H1 (cell line): ENCODE measurements around the gene NDUFS8.

Experiments
- BCL11A ChIP-seq, 2 experiments: IDR thresholded peaks; one replicate each; pipeline ENCODE4 v1.6.1; 2011; ENCODE audit warnings: low read depth in 2 of 2, low read length in 2 of 2, mild to moderate bottlenecking in 2 of 2
- CEBPB ChIP-seq: IDR thresholded peaks from 2 replicates; pipeline ENCODE4 v1.6.1; 2012; ENCODE audit warnings: low read depth, low read length
- CHD1 ChIP-seq: IDR thresholded peaks from 2 replicates; pipeline ENCODE4 v1.6.1; 2012; ENCODE audit warnings: low read depth, low read length, improper control_type of control experiment
- CTCF ChIP-seq, 3 experiments: IDR thresholded peaks; 1 replicate in 2 of 3; 2 replicates in 1 of 3; pipeline versions ENCODE4 v1.5.1 to v1.6.1; 2011; ENCODE audit warnings: low read length in 3 of 3, mild to moderate bottlenecking in 3 of 3, inconsistent platforms in 2 of 3, low read depth in 1 of 3, moderate library complexity in 1 of 3; ENCODE audit not compliant: insufficient read depth in 1 of 3; ENCODE audit errors: control extremely low read depth in 1 of 3
- EZH2 ChIP-seq: fragments of 200-600 bp; sonication (generic); IDR thresholded peaks from 2 replicates; pipeline ENCODE4 v1.7.1; 2012; ENCODE audit warnings: low read depth, mild to moderate bottlenecking, moderate library complexity, low read length, inconsistent platforms; ENCODE audit not compliant: severe bottlenecking
- FOSL1 ChIP-seq: IDR thresholded peaks from 2 replicates; pipeline ENCODE4 v1.6.1; 2011; ENCODE audit warnings: mild to moderate bottlenecking, low read depth, low read length, moderate library complexity; ENCODE audit not compliant: insufficient read depth
- GABPA ChIP-seq: IDR thresholded peaks from 2 replicates; pipeline ENCODE4 v1.6.1; 2011; ENCODE audit warnings: mild to moderate bottlenecking, low read length, moderate library complexity, borderline replicate concordance; ENCODE audit not compliant: insufficient read depth
- MAFK ChIP-seq: IDR thresholded peaks from 2 replicates; pipeline ENCODE4 v1.6.1; 2012; ENCODE audit warnings: low read depth, mild to moderate bottlenecking, improper control_type of control experiment, low read length
- MAX ChIP-seq: IDR thresholded peaks from 2 replicates; pipeline ENCODE4 v1.6.1; 2012; ENCODE audit warnings: inconsistent platforms
- NANOG ChIP-seq: IDR thresholded peaks from 2 replicates; pipeline ENCODE4 v1.6.1; 2011; ENCODE audit warnings: low read length, low read depth, mild to moderate bottlenecking, inconsistent platforms; ENCODE audit not compliant: insufficient read depth, poor library complexity, severe bottlenecking
- POLR2A ChIP-seq, 2 experiments: IDR thresholded peaks; 1 replicate in 1 of 2; 2 replicates in 1 of 2; pipeline ENCODE4 v1.6.1; 2011; ENCODE audit warnings: low read depth in 2 of 2, low read length in 2 of 2, mild to moderate bottlenecking in 2 of 2; ENCODE audit errors: control extremely low read depth in 1 of 2
- POLR2AphosphoS5 ChIP-seq: IDR thresholded peaks from 2 replicates; pipeline ENCODE4 v1.6.1; 2011; ENCODE audit warnings: low read depth, low read length
- RFX5 ChIP-seq: IDR thresholded peaks from 2 replicates; pipeline ENCODE4 v1.6.1; 2011; ENCODE audit warnings: low read depth, low read length, improper control_type of control experiment, borderline replicate concordance
- YY1 ChIP-seq: IDR thresholded peaks from 2 replicates; pipeline ENCODE4 v1.6.1; 2011; ENCODE audit warnings: low read depth, mild to moderate bottlenecking, low read length

GRCh38 chr11:68076371-68077042, 46.0 kb downstream of the NDUFS8 start:
- no peak for TF ChIP-seq GABPA
- TF ChIP-seq EZH2, result no peak
- no peak for TF ChIP-seq MAX
- TF ChIP-seq CTCF (IDR thresholded peaks at IDR 0.05; ENCODE audit: control extremely low read depth in 1 of 3, insufficient read depth in 1 of 3, low read depth in 1 of 3, low read length in 3 of 3), result no peak
- TF ChIP-seq CEBPB, result no peak
- TF ChIP-seq YY1, result no peak
- TF ChIP-seq RFX5, result no peak
- no peak for TF ChIP-seq CHD1
- TF ChIP-seq POLR2A (IDR thresholded peaks at IDR 0.05; ENCODE audit: control extremely low read depth in 1 of 2, low read depth in 2 of 2, low read length in 2 of 2), result no peak
- no peak for TF ChIP-seq POLR2AphosphoS5
- no peak for TF ChIP-seq MAFK
- no peak for TF ChIP-seq NANOG
- TF ChIP-seq BCL11A (IDR thresholded peaks at IDR 0.05; ENCODE audit: low read depth in 2 of 2, low read length in 2 of 2), result no peak
- TF ChIP-seq FOSL1, result no peak
